Thyroid gland (tissue), 4 donors: ENCODE measurements around the gene SAE1. TPM values are rescaled to one million over a fixed set of nuclear protein-coding genes. Genes with fewer than 3 reads are reported as not detected.
"Not testable (repeated sequence)": the region's sequence is repeated elsewhere in the genome, so short reads cannot be mapped to it uniquely, and the experiment has no call there.

Experiments used
- DNase-seq, 2 donors: peaks; one replicate each; pipeline ENCODE4 v3.0.0-alpha.2; 2019
- H3K27ac ChIP-seq, 3 donors: fragments of 200-600 bp; sonication (generic); 1 replicate in 2 of 3; 2 replicates in 1 of 3; pipeline ENCODE4 v1.5.1; 2016 to 2019; ENCODE audit warnings: mild to moderate bottlenecking in 1 of 3, moderate library complexity in 1 of 3
- H3K27me3 ChIP-seq: fragments of 200-600 bp; sonication (generic); one replicate; pipeline ENCODE4 v1.5.1; 2019
- H3K36me3 ChIP-seq, 2 donors: fragments of 200-600 bp; sonication (generic); one replicate each; pipeline ENCODE4 v1.5.1; 2016 to 2019
- H3K4me1 ChIP-seq, 2 donors: fragments of 200-600 bp; sonication (generic); one replicate each; pipeline ENCODE4 v1.5.1; 2017 to 2019
- H3K4me3 ChIP-seq, 3 donors: fragments of 200-600 bp; sonication (generic); replicated peaks in 1 of 3; 1 replicate in 2 of 3; 2 replicates in 1 of 3; pipeline ENCODE4 v1.5.1; 2016; ENCODE audit warnings: mild to moderate bottlenecking in 1 of 3
- H3K9me3 ChIP-seq: fragments of 200-600 bp; sonication (generic); one replicate; pipeline ENCODE4 v1.5.1; 2017
- CTCF ChIP-seq, 6 experiments: fragments of 200-600 bp in 3 of 6; fragments of 450-650 bp in 3 of 6; sonication (generic) in 3 of 6; IDR thresholded peaks; one replicate each; pipeline ENCODE4 v1.5.1; 2016 to 2019; ENCODE audit warnings: antibody characterized with exemption in 6 of 6, mild to moderate bottlenecking in 2 of 6, inconsistent platforms in 1 of 6, moderate library complexity in 1 of 6
- POLR2A ChIP-seq, 2 donors: fragments of 450-650 bp; IDR thresholded peaks; one replicate each; pipeline ENCODE4 v1.6.1; 2017; ENCODE audit warnings: antibody characterized with exemption in 2 of 2, mild to moderate bottlenecking in 2 of 2, moderate library complexity in 1 of 2
- WGBS, 2 donors: methylation state at CpG; one replicate each; pipeline ENCODE4 v1.1.5; 2017; 5-methylcytosine and 5-hydroxymethylcytosine counted together
- intact Hi-C: fragments of 100-400 bp; cut with DNase I; formaldehyde crosslinking; loops from one replicate; pipeline ENCODE4 v1.15.1; 2023
- total RNA-seq, 4 donors: library from RNA; depleted of rRNA; stranded (reverse); fragments of >200 nt; gene quantifications; one replicate each; pipeline ENCODE4 v1.2.3, GENCODE V29; 2016

The SAE1 gene
- total RNA-seq, 4 donors from 2014 or later, result 79.5 to 119 (median 103) TPM

GRCh38 chr19:47098608-47099007, 32.0 kb upstream of the SAE1 start:
- peaks cover 61 to 85% of the 10 kb centered on the region in 2 donors for H3K4me1 ChIP-seq
- no peak overlapping the region for H3K4me3 ChIP-seq
- no peak for DNase-seq
- H3K27ac ChIP-seq, result peak overlapping the region; percentile 92 to 95 (median 94)
- H3K36me3 ChIP-seq, result no peaks in the 10 kb centered on the region
- intact Hi-C loops, result no loop called here
- WGBS, 2 donors, result 73 to 80% methylated on average over 6 of the region's 6 CpGs
- no peak for TF ChIP-seq POLR2A (IDR thresholded peaks at IDR 0.05)
- H3K9me3 ChIP-seq, result no peaks in the 10 kb centered on the region
- H3K27me3 ChIP-seq, result no peaks in the 10 kb centered on the region

GRCh38 chr19:47099576-47100050, 31.0 kb upstream of the SAE1 start:
- peak overlapping the region in 2 of 3 donors; percentile 6 to 45 for H3K27ac ChIP-seq
- peaks cover 56 to 76% of the 10 kb centered on the region in 2 donors for H3K4me1 ChIP-seq
- H3K27me3 ChIP-seq, result no peaks in the 10 kb centered on the region
- no peaks in the 10 kb centered on the region for H3K36me3 ChIP-seq
- H3K4me3 ChIP-seq, result no peak overlapping the region
- no peak for TF ChIP-seq POLR2A (IDR thresholded peaks at IDR 0.05)
- no peak for TF ChIP-seq CTCF (IDR thresholded peaks at IDR 0.05)
- no peak for DNase-seq
- 80 to 83% methylated on average over 6 of the region's 6 CpGs for WGBS, 2 donors
- H3K9me3 ChIP-seq, result no peaks in the 10 kb centered on the region
- intact Hi-C loops, result no loop called here

- Histone ChIP-seq H3K4me3 (no peak overlapping the region), H3K4me1 (peaks cover 49 to 74% of the 10 kb centered on the region in 2 donors), H3K9me3 (no peaks in the 10 kb centered on the region), H3K27ac (peak overlapping the region in 1 of 3 donors; percentile 6), H3K27me3 (no peaks in the 10 kb centered on the region), H3K36me3 (no peaks in the 10 kb centered on the region)
- DNase-seq, result no peak
- intact Hi-C loops, result no loop called here
- 98% methylated on average over 5 of the region's 5 CpGs for WGBS, 2 donors
- TF ChIP-seq CTCF (IDR thresholded peaks at IDR 0.05), result no peak
- no peak for TF ChIP-seq POLR2A (IDR thresholded peaks at IDR 0.05)
These were observed 30.3 kb upstream of the SAE1 start for GRCh38 chr19:47100290-47100689.

GRCh38 chr19:47101116-47101515, 29.5 kb upstream of the SAE1 start:
- H3K4me3 ChIP-seq, H3K36me3 ChIP-seq, DNase-seq, intact Hi-C loops, H3K9me3 ChIP-seq, H3K27me3 ChIP-seq: not testable (repeated sequence)
- WGBS, 2 donors, result 92 to 100% methylated on average over 1 to 4 of the region's 4 CpGs
- Histone ChIP-seq H3K27ac (peak overlapping the region in 1 of 3 donors; percentile 54), H3K4me1 (peaks cover 43 to 74% of the 10 kb centered on the region in 2 donors)

- WGBS, 2 donors, result 35 to 38% methylated on average over 9 of the region's 9 CpGs
- Histone ChIP-seq H3K27ac (peak overlapping the region; percentile 31 to 68 (median 48)), H3K9me3 (no peaks in the 10 kb centered on the region), H3K36me3 (no peaks in the 10 kb centered on the region), H3K4me1 (peaks cover 47 to 74% of the 10 kb centered on the region in 2 donors), H3K4me3 (no peak overlapping the region), H3K27me3 (no peaks in the 10 kb centered on the region)
- TF ChIP-seq POLR2A (IDR thresholded peaks at IDR 0.05), result no peak
- no peak for TF ChIP-seq CTCF (IDR thresholded peaks at IDR 0.05)
- DNase-seq, result peak; percentile 56 to 75
- intact Hi-C loops, result no loop called here
These were observed 28.1 kb upstream of the SAE1 start for GRCh38 chr19:47102346-47103060.

- TF ChIP-seq CTCF (IDR thresholded peaks at IDR 0.05) (no peak), POLR2A (IDR thresholded peaks at IDR 0.05) (no peak)
- WGBS, 2 donors, result 88 to 94% methylated on average over 9 of the region's 9 CpGs
- intact Hi-C loops, result no loop called here
- Histone ChIP-seq H3K4me1 (peaks cover 56 to 66% of the 10 kb centered on the region in 2 donors), H3K9me3 (no peaks in the 10 kb centered on the region), H3K27me3 (no peaks in the 10 kb centered on the region), H3K36me3 (no peaks in the 10 kb centered on the region), H3K4me3 (no peak overlapping the region), H3K27ac (peak overlapping the region in 1 of 3 donors; percentile 100)
- no peak for DNase-seq
These were observed 26.0 kb upstream of the SAE1 start for GRCh38 chr19:47104680-47105079.
